GM12878 (cell line): ENCODE measurements around the gene SPRED3. TPM values are rescaled to one million over a fixed set of nuclear protein-coding genes. Genes with fewer than 3 reads are reported as not detected.

Source experiments
- ATAC-seq: fragments of 200-7000 bp; cut with Tn5 transposase; 3 replicates; pipeline ENCODE4 v1.9.1; 2020; ENCODE audit warnings: mild to moderate bottlenecking, moderate library complexity
- BruUV-seq: library from RNA; stranded (reverse); fragments of 400-500 nt; replicated peaks from 2 replicates; lab custom pipeline; 2021; lab: Mats Ljungman, UMichigan
- CTCF ChIA-PET: fragments of 300-600 bp; sonication (Branson Sonifier 250); formaldehyde crosslinking; extraction: SDS; loops from one replicate; lab custom pipeline; 2021; ENCODE audit warnings: inconsistent platforms; lab: Yijun Ruan, JAX
- POLR2A ChIA-PET: fragments of 350-600 bp; formaldehyde crosslinking; extraction: SDS; loops from one replicate; lab custom pipeline; 2021; ENCODE audit warnings: inconsistent platforms; lab: Charles Lee
- RAD21 ChIA-PET: fragments of 300-600 bp; sonication (Branson Sonifier 250); formaldehyde crosslinking; loops from one replicate; lab custom pipeline; 2023; ENCODE audit warnings: antibody characterized with exemption; ENCODE audit not compliant: unreplicated experiment; lab: Charles Lee
- SMC1A ChIA-PET: fragments of 300-600 bp; sonication (Branson Sonifier 250); formaldehyde crosslinking; loops from one replicate; lab custom pipeline; 2023; ENCODE audit not compliant: unreplicated experiment, uncharacterized antibody; lab: Charles Lee
- DNase-seq: peaks from one replicate; pipeline ENCODE4 v3.0.0-alpha.2; 2011; ENCODE audit warnings: low read depth, low spot score
- FAIRE-seq: peaks from 3 replicates; lab custom pipeline; 2011; peaks lifted over from hg19 to GRCh38; lab: Jason Lieb, UNC
- H2AFZ ChIP-seq: 2 replicates; pipeline ENCODE4 v1.6.0; 2011; ENCODE audit warnings: low read depth, low read length, control low read depth; ENCODE audit not compliant: control insufficient read depth
- H3K27ac ChIP-seq: 2 replicates; pipeline ENCODE4 v1.5.1; 2011; ENCODE audit warnings: control low read depth; ENCODE audit not compliant: control insufficient read depth, insufficient read depth
- H3K27me3 ChIP-seq, 2 experiments: replicated peaks in 1 of 2; 2 replicates each; pipeline versions ENCODE4 v1.6.0 to v1.6.1; 2011; ENCODE audit warnings: low read length in 1 of 2; ENCODE audit not compliant: control insufficient read depth in 2 of 2, insufficient read depth in 2 of 2
- H3K36me3 ChIP-seq, 2 experiments: 2 replicates each; pipeline ENCODE4 v1.5.1; 2011; ENCODE audit warnings: low read length in 1 of 2; ENCODE audit not compliant: control insufficient read depth in 2 of 2, insufficient read depth in 2 of 2
- H3K4me1 ChIP-seq: 2 replicates; pipeline ENCODE4 v1.6.1; 2011; ENCODE audit warnings: mild to moderate bottlenecking, low read length, moderate library complexity, mixed read lengths; ENCODE audit not compliant: control insufficient read depth, insufficient read depth
- H3K4me2 ChIP-seq: 2 replicates; pipeline ENCODE4 v1.6.0; 2011; ENCODE audit warnings: control low read depth; ENCODE audit not compliant: control insufficient read depth, insufficient read depth
- H3K4me3 ChIP-seq: fragments of 200-600 bp; sonication (generic); 2 replicates; pipeline ENCODE4 v1.5.1; 2016
- H3K79me2 ChIP-seq: 2 replicates; pipeline ENCODE4 v1.6.0; 2011; ENCODE audit warnings: low read length; ENCODE audit not compliant: control insufficient read depth, insufficient read depth
- H3K9ac ChIP-seq: 2 replicates; pipeline ENCODE4 v1.8.0; 2011; ENCODE audit warnings: low read length, control low read depth, mixed read lengths; ENCODE audit not compliant: control insufficient read depth, insufficient read depth
- H3K9me3 ChIP-seq: replicated peaks from 3 replicates; pipeline ENCODE4 v1.5.1; 2011; ENCODE audit warnings: mild to moderate bottlenecking, low read length; ENCODE audit not compliant: control insufficient read depth, insufficient read depth
- H4K20me1 ChIP-seq: 2 replicates; pipeline ENCODE4 v1.6.0; 2011; ENCODE audit not compliant: control insufficient read depth, insufficient read depth
- CHD4 ChIP-seq: fragments of 200-600 bp; sonication (generic); IDR thresholded peaks from 2 replicates; pipeline ENCODE4 v1.6.1; 2016; ENCODE audit warnings: mild to moderate bottlenecking
- GATAD2B ChIP-seq: fragments of 450-650 bp; conservative IDR thresholded peaks from 2 replicates; pipeline ENCODE4 v1.6.1; 2017; ENCODE audit warnings: low read depth, mild to moderate bottlenecking, moderate library complexity
- WGBS: methylation state at CpG from one replicate; pipeline ENCODE4 v1.1.6; 2016; ENCODE audit warnings: low lambda C conversion rate; ENCODE audit not compliant: insufficient replicate concordance, insufficient coverage; ENCODE audit errors: missing lambda C conversion rate; 5-methylcytosine and 5-hydroxymethylcytosine counted together
- in situ Hi-C: fragments of 300-500 bp; cut with MboI; formaldehyde crosslinking; loops from 9 replicates; pipeline ENCODE4 v1.14.3; 2018; ENCODE audit warnings: mixed read lengths
- intact Hi-C: fragments of 100-400 bp; cut with micrococcal nuclease; formaldehyde crosslinking; loops from one replicate; pipeline ENCODE4 v1.14.2; 2022; ENCODE audit not compliant: unreplicated experiment
- polyA plus RNA-seq, 11 experiments: library from polyadenylated mRNA; depleted of rRNA in 4 of 11; unstranded in 6 of 11; stranded (reverse) in 5 of 11; fragments of >200 nt; fragmentation: Nextera tagmentation in 4 of 11; fragmentation: Illumina TruSeq in 1 of 11; extraction: Ambion mirVana in 4 of 11; extraction: Trizol in 1 of 11; gene quantifications; 1 replicate in 1 of 11; 2 replicates in 10 of 11; pipeline versions ENCODE4 v1.2.1 to v1.2.3, GENCODE V29; 2011 to 2016; ENCODE audit warnings: inconsistent platforms in 2 of 11, missing spikeins in 2 of 11, low read depth in 1 of 11
- total RNA-seq, 4 experiments: library from RNA; depleted of rRNA in 3 of 4; stranded (reverse); fragments of >200 nt in 3 of 4; fragmentation: Illumina TruSeq in 1 of 4; extraction: Trizol in 1 of 4; gene quantifications; 2 replicates each; pipeline versions ENCODE4 v1.2.1 to v1.2.3, GENCODE V29; 2013 to 2021
- TF ChIP-seq, protein P1 (sequence below): IDR thresholded peaks from 2 replicates; pipeline ENCODE4 v1.6.1; 2011; ENCODE audit warnings: low read depth, low read length, improper control_type of control experiment, borderline replicate concordance
- TF ChIP-seq, protein P2 (sequence below): fragments of 450-650 bp; formaldehyde crosslinking; IDR thresholded peaks from 2 replicates; pipeline ENCODE4 v1.5.0; 2022; ENCODE audit warnings: mild to moderate bottlenecking, missing genetic modification characterization

The SPRED3 gene
- total and polyA plus RNA-seq, 10 of the 15 experiments (the other 5 are each of a cell fraction or from before 2014, with no cell fraction given), result 0.09 to 1.5 (median 0.31) TPM; not detected in 2

DNA sequence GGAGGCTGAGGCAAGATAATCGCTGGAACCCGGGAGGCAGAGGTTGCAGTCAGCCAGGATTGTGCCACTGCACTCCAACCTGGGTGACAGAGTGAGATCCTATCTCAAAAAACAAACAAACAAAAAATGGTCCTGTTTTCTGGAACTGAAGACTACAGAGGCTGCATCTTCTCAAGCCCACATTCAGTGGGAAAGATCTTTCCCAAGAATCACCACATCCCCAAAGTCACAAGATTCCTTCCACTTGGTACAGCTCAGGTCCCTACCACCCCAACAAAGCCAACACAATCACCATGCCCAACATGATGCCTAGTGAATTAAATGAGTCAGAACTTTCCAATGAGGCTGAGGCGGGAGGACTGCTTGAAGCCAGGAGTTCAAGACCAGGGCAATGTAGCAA, 37.6 kb upstream of the SPRED3 start:
- no peak overlapping the region for H2AFZ ChIP-seq
- RAD21 ChIA-PET, result no interaction called here
- BruUV-seq, result no TSS peak
- H3K27me3 ChIP-seq, result no peaks in the 10 kb centered on the region
- 69% methylated on average over 3 of the region's 3 CpGs for WGBS
- ATAC-seq (no peak), DNase-seq (no peak)
- in situ Hi-C loops, result no loop called here
- H3K79me2 ChIP-seq, result no peaks in the 10 kb centered on the region
- H3K36me3 ChIP-seq, result no peaks in the 10 kb centered on the region
- intact Hi-C loops, result no loop called here
- TF ChIP-seq, protein P1, sequence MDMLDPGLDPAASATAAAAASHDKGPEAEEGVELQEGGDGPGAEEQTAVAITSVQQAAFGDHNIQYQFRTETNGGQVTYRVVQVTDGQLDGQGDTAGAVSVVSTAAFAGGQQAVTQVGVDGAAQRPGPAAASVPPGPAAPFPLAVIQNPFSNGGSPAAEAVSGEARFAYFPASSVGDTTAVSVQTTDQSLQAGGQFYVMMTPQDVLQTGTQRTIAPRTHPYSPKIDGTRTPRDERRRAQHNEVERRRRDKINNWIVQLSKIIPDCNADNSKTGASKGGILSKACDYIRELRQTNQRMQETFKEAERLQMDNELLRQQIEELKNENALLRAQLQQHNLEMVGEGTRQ, result no peak
- TF ChIP-seq CHD4 (no peak), GATAD2B (no peak)
- TF ChIP-seq, protein P2, sequence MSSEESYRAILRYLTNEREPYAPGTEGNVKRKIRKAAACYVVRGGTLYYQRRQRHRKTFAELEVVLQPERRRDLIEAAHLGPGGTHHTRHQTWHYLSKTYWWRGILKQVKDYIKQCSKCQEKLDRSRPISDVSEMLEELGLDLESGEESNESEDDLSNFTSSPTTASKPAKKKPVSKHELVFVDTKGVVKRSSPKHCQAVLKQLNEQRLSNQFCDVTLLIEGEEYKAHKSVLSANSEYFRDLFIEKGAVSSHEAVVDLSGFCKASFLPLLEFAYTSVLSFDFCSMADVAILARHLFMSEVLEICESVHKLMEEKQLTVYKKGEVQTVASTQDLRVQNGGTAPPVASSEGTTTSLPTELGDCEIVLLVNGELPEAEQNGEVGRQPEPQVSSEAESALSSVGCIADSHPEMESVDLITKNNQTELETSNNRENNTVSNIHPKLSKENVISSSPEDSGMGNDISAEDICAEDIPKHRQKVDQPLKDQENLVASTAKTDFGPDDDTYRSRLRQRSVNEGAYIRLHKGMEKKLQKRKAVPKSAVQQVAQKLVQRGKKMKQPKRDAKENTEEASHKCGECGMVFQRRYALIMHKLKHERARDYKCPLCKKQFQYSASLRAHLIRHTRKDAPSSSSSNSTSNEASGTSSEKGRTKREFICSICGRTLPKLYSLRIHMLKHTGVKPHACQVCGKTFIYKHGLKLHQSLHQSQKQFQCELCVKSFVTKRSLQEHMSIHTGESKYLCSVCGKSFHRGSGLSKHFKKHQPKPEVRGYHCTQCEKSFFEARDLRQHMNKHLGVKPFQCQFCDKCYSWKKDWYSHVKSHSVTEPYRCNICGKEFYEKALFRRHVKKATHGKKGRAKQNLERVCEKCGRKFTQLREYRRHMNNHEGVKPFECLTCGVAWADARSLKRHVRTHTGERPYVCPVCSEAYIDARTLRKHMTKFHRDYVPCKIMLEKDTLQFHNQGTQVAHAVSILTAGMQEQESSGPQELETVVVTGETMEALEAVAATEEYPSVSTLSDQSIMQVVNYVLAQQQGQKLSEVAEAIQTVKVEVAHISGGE (CRISPR knock-in tag), result no peak
- TF ChIP-seq, all 136 proteins: peak for 0
- H3K4me1 ChIP-seq, result no peaks in the 10 kb centered on the region
- ChIA-PET POLR2A (interaction anchor here (0.7 kb wide), 1 partner anchor 483 kb away, joined by 3 read pairs; no protein-coding TSS in a partner anchor), CTCF (no interaction called here), SMC1A (no interaction called here)
- no peak overlapping the region for H3K4me3 ChIP-seq
- no peaks in the 10 kb centered on the region for H3K9me3 ChIP-seq
- no peak for FAIRE-seq
- H3K27ac ChIP-seq, result no peak overlapping the region
- no peak overlapping the region for H3K9ac ChIP-seq
- H4K20me1 ChIP-seq, result no peaks in the 10 kb centered on the region
- no peak overlapping the region for H3K4me2 ChIP-seq
